GM19043 (cell line): Measurements from ENCODE around the gene VPS37C.

Experiments
- ATAC-seq: cut with Tn5 transposase; IDR thresholded peaks from one replicate; pipeline ENCODE4 v1.9.1; 2021; ENCODE audit warnings: low read depth; ENCODE audit not compliant: unreplicated experiment

The VPS37C gene

GRCh38 chr11:61155741-61156140, 5.5 kb downstream of the VPS37C start:
- no peak for ATAC-seq

GRCh38 chr11:61155312-61155711, 5.9 kb downstream of the VPS37C start:
- ATAC-seq = no peak

GRCh38 chr11:61154528-61154927, 6.7 kb downstream of the VPS37C start:
- no peak for ATAC-seq

- no peak for ATAC-seq
Observed at GRCh38 chr11:61153593-61154095, 7.6 kb downstream of the VPS37C start.

GRCh38 chr11:61152816-61153592, 8.2 kb downstream of the VPS37C start:
- ATAC-seq = no peak

- no peak for ATAC-seq
Observed at GRCh38 chr11:61151545-61152252, 9.5 kb downstream of the VPS37C start.

GRCh38 chr11:61150706-61151544, 10.3 kb downstream of the VPS37C start:
- ATAC-seq = no peak

- ATAC-seq = no peak
Observed at GRCh38 chr11:61149624-61150615, 11.3 kb downstream of the VPS37C start.

GRCh38 chr11:61147791-61148620, 13.2 kb downstream of the VPS37C start:
- no peak for ATAC-seq

GRCh38 chr11:61147271-61147670, 14.0 kb downstream of the VPS37C start:
- ATAC-seq = no peak

GRCh38 chr11:61146416-61146815, 14.8 kb downstream of the VPS37C start:
- no peak for ATAC-seq

- no peak for ATAC-seq
Observed at GRCh38 chr11:61145228-61146005, 15.8 kb downstream of the VPS37C start.

- ATAC-seq = no peak
Observed at GRCh38 chr11:61144511-61145179, 16.6 kb downstream of the VPS37C start.

- ATAC-seq = no peak
Observed at GRCh38 chr11:61142424-61142823, 18.8 kb downstream of the VPS37C start.

- ATAC-seq = no peak
Observed at GRCh38 chr11:61141601-61142028, 19.6 kb downstream of the VPS37C start.

GRCh38 chr11:61140416-61140815, 20.8 kb downstream of the VPS37C start:
- ATAC-seq = no peak

GRCh38 chr11:61139387-61139786, 21.8 kb downstream of the VPS37C start:
- no peak for ATAC-seq

- ATAC-seq = no peak
Observed at GRCh38 chr11:61138935-61139334, 22.3 kb downstream of the VPS37C start.
